HEK293 (cell line): Measurements from ENCODE around the gene IFT80.

Experiments
- GFI1B ChIP-seq: fragments of 450-650 bp; formaldehyde crosslinking; IDR thresholded peaks from 2 replicates; pipeline ENCODE4 v1.5.1; 2016; ENCODE audit warnings: missing biosample characterization, missing genetic modification characterization
- GLIS2 ChIP-seq: fragments of 450-650 bp; formaldehyde crosslinking; IDR thresholded peaks from 2 replicates; pipeline ENCODE4 v1.5.1; 2016; ENCODE audit warnings: missing biosample characterization, missing genetic modification characterization
- HOXC10 ChIP-seq: sonication (generic); formaldehyde crosslinking; IDR thresholded peaks from 2 replicates; pipeline ENCODE4 v1.8.1; 2023; ENCODE audit warnings: mild to moderate bottlenecking, missing genetic modification reagents
- HOXD13 ChIP-seq: sonication (generic); formaldehyde crosslinking; IDR thresholded peaks from 2 replicates; pipeline ENCODE4 v1.8.0; 2022; ENCODE audit warnings: missing genetic modification reagents, borderline replicate concordance
- IKZF3 ChIP-seq: fragments of 450-650 bp; IDR thresholded peaks from 2 replicates; pipeline ENCODE4 v1.5.0; 2018; ENCODE audit warnings: missing biosample characterization, mild to moderate bottlenecking, missing genetic modification characterization, moderate library complexity
- KLF7 ChIP-seq: fragments of 450-650 bp; formaldehyde crosslinking; IDR thresholded peaks from 2 replicates; pipeline ENCODE4 v1.5.1; 2016; ENCODE audit warnings: missing biosample characterization, missing genetic modification characterization, borderline replicate concordance
- MZF1 ChIP-seq: fragments of 450-650 bp; formaldehyde crosslinking; IDR thresholded peaks from 2 replicates; pipeline ENCODE4 v1.5.1; 2017; ENCODE audit warnings: missing biosample characterization, missing genetic modification characterization, borderline replicate concordance
- OVOL3 ChIP-seq: fragments of 450-650 bp; formaldehyde crosslinking; IDR thresholded peaks from 2 replicates; pipeline ENCODE4 v1.5.1; 2016; ENCODE audit warnings: missing biosample characterization, missing genetic modification characterization
- SP3 ChIP-seq: fragments of 450-650 bp; formaldehyde crosslinking; IDR thresholded peaks from 2 replicates; pipeline ENCODE4 v1.5.1; 2016; ENCODE audit warnings: missing biosample characterization, missing genetic modification characterization
- YY1 ChIP-seq: fragments of 450-650 bp; formaldehyde crosslinking; IDR thresholded peaks from 2 replicates; pipeline ENCODE4 v1.5.1; 2018; ENCODE audit warnings: missing biosample characterization, missing genetic modification characterization
- ZBTB48 ChIP-seq: fragments of 450-650 bp; formaldehyde crosslinking; IDR thresholded peaks from 2 replicates; pipeline ENCODE4 v1.5.1; 2016; ENCODE audit warnings: missing biosample characterization, missing genetic modification characterization
- ZIC2 ChIP-seq: fragments of 450-650 bp; formaldehyde crosslinking; IDR thresholded peaks from 2 replicates; pipeline ENCODE4 v1.5.1; 2016; ENCODE audit warnings: missing biosample characterization, missing genetic modification characterization
- ZNF121 ChIP-seq: fragments of 450-650 bp; formaldehyde crosslinking; IDR thresholded peaks from 2 replicates; pipeline ENCODE4 v1.5.1; 2016; ENCODE audit warnings: missing biosample characterization, missing genetic modification characterization
- ZNF169 ChIP-seq: fragments of 450-650 bp; formaldehyde crosslinking; IDR thresholded peaks from 2 replicates; pipeline ENCODE4 v1.5.1; 2016; ENCODE audit warnings: missing biosample characterization, missing genetic modification characterization
- ZNF211 ChIP-seq: fragments of 450-650 bp; formaldehyde crosslinking; IDR thresholded peaks from 2 replicates; pipeline ENCODE4 v1.5.1; 2016; ENCODE audit warnings: low read depth, missing biosample characterization, missing genetic modification characterization
- ZNF350 ChIP-seq: fragments of 450-650 bp; formaldehyde crosslinking; IDR thresholded peaks from 2 replicates; pipeline ENCODE4 v1.5.0; 2017; ENCODE audit warnings: missing biosample characterization, mild to moderate bottlenecking, missing genetic modification characterization
- ZNF354C ChIP-seq: fragments of 450-650 bp; formaldehyde crosslinking; IDR thresholded peaks from 2 replicates; pipeline ENCODE4 v1.5.1; 2016; ENCODE audit warnings: missing biosample characterization, missing genetic modification characterization, low read depth, borderline replicate concordance
- ZNF366 ChIP-seq: fragments of 450-650 bp; formaldehyde crosslinking; conservative IDR thresholded peaks from 2 replicates; pipeline ENCODE4 v1.5.1; 2016; ENCODE audit warnings: missing biosample characterization, missing genetic modification characterization
- ZNF423 ChIP-seq: fragments of 450-650 bp; formaldehyde crosslinking; IDR thresholded peaks from 2 replicates; pipeline ENCODE4 v1.5.1; 2016; ENCODE audit warnings: missing biosample characterization, missing genetic modification characterization
- ZNF426 ChIP-seq: fragments of 450-650 bp; formaldehyde crosslinking; IDR thresholded peaks from 2 replicates; pipeline ENCODE4 v1.5.1; 2017; ENCODE audit warnings: missing biosample characterization, missing genetic modification characterization, mild to moderate bottlenecking, inconsistent platforms, moderate library complexity
- ZNF530 ChIP-seq: fragments of 450-650 bp; formaldehyde crosslinking; IDR thresholded peaks from 2 replicates; pipeline ENCODE4 v1.5.1; 2016; ENCODE audit warnings: low read depth, missing biosample characterization, missing genetic modification characterization
- ZNF548 ChIP-seq: fragments of 450-650 bp; formaldehyde crosslinking; IDR thresholded peaks from 2 replicates; pipeline ENCODE4 v1.5.1; 2016; ENCODE audit warnings: missing biosample characterization, missing genetic modification characterization
- ZNF621 ChIP-seq: fragments of 450-650 bp; formaldehyde crosslinking; IDR thresholded peaks from 2 replicates; pipeline ENCODE4 v1.5.1; 2017; ENCODE audit warnings: missing biosample characterization, missing genetic modification characterization
- ZNF654 ChIP-seq: fragments of 450-650 bp; formaldehyde crosslinking; IDR thresholded peaks from 2 replicates; pipeline ENCODE4 v1.5.1; 2016; ENCODE audit warnings: low read depth, missing biosample characterization, missing genetic modification characterization
- ZNF791 ChIP-seq: fragments of 450-650 bp; formaldehyde crosslinking; IDR thresholded peaks from 2 replicates; pipeline ENCODE4 v1.5.1; 2016; ENCODE audit warnings: missing biosample characterization, missing genetic modification characterization
- ZNF792 ChIP-seq: fragments of 450-650 bp; formaldehyde crosslinking; IDR thresholded peaks from 2 replicates; pipeline ENCODE4 v1.5.1; 2016; ENCODE audit warnings: missing biosample characterization, missing genetic modification characterization
- ZNF830 ChIP-seq: fragments of 450-650 bp; IDR thresholded peaks from 2 replicates; pipeline ENCODE4 v1.5.0; 2018; ENCODE audit warnings: missing biosample characterization, missing genetic modification characterization, low read depth, mild to moderate bottlenecking, moderate library complexity
- ZNF843 ChIP-seq: fragments of 450-650 bp; formaldehyde crosslinking; IDR thresholded peaks from 2 replicates; pipeline ENCODE4 v1.5.1; 2016; ENCODE audit warnings: missing biosample characterization, missing genetic modification characterization
- ZXDB ChIP-seq: fragments of 450-650 bp; formaldehyde crosslinking; IDR thresholded peaks from 2 replicates; pipeline ENCODE4 v1.5.1; 2016; ENCODE audit warnings: missing biosample characterization, missing genetic modification characterization
- TF ChIP-seq, protein P1 (sequence below): fragments of 450-650 bp; formaldehyde crosslinking; IDR thresholded peaks from 2 replicates; pipeline ENCODE4 v1.5.1; 2016; ENCODE audit warnings: missing biosample characterization, missing genetic modification characterization
- TF ChIP-seq, protein P2 (sequence below): fragments of 450-650 bp; formaldehyde crosslinking; IDR thresholded peaks from 2 replicates; pipeline ENCODE4 v1.5.1; 2017; ENCODE audit warnings: missing biosample characterization, missing genetic modification characterization
- TF ChIP-seq, protein P3 (sequence below): sonication (generic); formaldehyde crosslinking; IDR thresholded peaks from 2 replicates; pipeline ENCODE4 v1.8.1; 2022; ENCODE audit warnings: mild to moderate bottlenecking, moderate library complexity, missing genetic modification reagents
- TF ChIP-seq, protein P4 (sequence below): fragments of 450-650 bp; formaldehyde crosslinking; IDR thresholded peaks from 2 replicates; pipeline ENCODE4 v1.5.1; 2016; ENCODE audit warnings: missing biosample characterization, missing genetic modification characterization
- TF ChIP-seq, protein P5 (sequence below): fragments of 450-650 bp; formaldehyde crosslinking; conservative IDR thresholded peaks from 2 replicates; pipeline ENCODE4 v1.5.1; 2016; ENCODE audit warnings: low read depth, missing biosample characterization, missing genetic modification characterization

Gene IFT80

DNA sequence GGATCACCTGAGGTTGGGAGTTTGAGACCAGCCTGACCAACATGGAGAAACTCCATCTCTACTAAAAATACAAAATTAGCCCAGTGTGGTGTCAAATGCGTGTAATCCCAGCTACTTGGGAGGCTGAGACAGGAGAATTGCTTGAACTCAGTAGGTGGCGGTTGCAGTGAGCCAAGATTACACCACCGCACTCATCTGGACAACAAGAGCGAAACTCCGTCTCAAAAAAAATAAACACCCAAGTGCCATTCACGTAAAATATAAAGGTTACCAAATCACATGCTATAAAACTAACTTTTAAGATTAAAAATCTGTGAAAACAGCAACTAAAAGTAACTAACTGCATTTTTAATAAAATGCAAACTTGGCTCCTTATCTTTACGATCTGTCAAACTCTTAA is 41.7 kb upstream of the IFT80 start (continued):
- TF ChIP-seq ZNF621: no peak
- no peak for TF ChIP-seq ZNF792
- TF ChIP-seq ZNF530: no peak
- no peak for TF ChIP-seq ZNF211
- TF ChIP-seq, protein P1, sequence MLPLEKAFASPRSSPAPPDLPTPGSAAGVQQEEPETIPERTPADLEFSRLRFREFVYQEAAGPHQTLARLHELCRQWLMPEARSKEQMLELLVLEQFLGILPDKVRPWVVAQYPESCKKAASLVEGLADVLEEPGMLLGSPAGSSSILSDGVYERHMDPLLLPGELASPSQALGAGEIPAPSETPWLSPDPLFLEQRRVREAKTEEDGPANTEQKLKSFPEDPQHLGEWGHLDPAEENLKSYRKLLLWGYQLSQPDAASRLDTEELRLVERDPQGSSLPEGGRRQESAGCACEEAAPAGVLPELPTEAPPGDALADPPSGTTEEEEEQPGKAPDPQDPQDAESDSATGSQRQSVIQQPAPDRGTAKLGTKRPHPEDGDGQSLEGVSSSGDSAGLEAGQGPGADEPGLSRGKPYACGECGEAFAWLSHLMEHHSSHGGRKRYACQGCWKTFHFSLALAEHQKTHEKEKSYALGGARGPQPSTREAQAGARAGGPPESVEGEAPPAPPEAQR (tag by site-specific recombination): no peak
- TF ChIP-seq ZNF654: no peak
- no peak for TF ChIP-seq HOXD13
- TF ChIP-seq, protein P2, sequence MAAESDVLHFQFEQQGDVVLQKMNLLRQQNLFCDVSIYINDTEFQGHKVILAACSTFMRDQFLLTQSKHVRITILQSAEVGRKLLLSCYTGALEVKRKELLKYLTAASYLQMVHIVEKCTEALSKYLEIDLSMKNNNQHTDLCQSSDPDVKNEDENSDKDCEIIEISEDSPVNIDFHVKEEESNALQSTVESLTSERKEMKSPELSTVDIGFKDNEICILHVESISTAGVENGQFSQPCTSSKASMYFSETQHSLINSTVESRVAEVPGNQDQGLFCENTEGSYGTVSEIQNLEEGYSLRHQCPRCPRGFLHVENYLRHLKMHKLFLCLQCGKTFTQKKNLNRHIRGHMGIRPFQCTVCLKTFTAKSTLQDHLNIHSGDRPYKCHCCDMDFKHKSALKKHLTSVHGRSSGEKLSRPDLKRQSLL (tag by site-specific recombination): peak; percentile 73; the same call in 1 of the 2 replicates
- TF ChIP-seq, protein P3, sequence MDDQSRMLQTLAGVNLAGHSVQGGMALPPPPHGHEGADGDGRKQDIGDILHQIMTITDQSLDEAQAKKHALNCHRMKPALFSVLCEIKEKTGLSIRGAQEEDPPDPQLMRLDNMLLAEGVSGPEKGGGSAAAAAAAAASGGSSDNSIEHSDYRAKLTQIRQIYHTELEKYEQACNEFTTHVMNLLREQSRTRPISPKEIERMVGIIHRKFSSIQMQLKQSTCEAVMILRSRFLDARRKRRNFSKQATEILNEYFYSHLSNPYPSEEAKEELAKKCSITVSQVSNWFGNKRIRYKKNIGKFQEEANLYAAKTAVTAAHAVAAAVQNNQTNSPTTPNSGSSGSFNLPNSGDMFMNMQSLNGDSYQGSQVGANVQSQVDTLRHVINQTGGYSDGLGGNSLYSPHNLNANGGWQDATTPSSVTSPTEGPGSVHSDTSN (CRISPR knock-in tag): no peak
- no peak for TF ChIP-seq ZNF830 (tag by site-specific recombination)
- TF ChIP-seq ZNF366 (tag by site-specific recombination): 0 out of 2 replicates have a peak, but pooled peaks have one; percentile 15
- TF ChIP-seq KLF7 (tag by site-specific recombination): no peak
- peak; percentile 49 for TF ChIP-seq GLIS2
- TF ChIP-seq, protein P4, sequence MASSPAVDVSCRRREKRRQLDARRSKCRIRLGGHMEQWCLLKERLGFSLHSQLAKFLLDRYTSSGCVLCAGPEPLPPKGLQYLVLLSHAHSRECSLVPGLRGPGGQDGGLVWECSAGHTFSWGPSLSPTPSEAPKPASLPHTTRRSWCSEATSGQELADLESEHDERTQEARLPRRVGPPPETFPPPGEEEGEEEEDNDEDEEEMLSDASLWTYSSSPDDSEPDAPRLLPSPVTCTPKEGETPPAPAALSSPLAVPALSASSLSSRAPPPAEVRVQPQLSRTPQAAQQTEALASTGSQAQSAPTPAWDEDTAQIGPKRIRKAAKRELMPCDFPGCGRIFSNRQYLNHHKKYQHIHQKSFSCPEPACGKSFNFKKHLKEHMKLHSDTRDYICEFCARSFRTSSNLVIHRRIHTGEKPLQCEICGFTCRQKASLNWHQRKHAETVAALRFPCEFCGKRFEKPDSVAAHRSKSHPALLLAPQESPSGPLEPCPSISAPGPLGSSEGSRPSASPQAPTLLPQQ (tag by site-specific recombination): no peak
- no peak for TF ChIP-seq ZNF548 (tag by site-specific recombination)
- TF ChIP-seq ZNF843: peak; percentile 91
- TF ChIP-seq MZF1: no peak
- peak; percentile 82 for TF ChIP-seq ZXDB (tag by site-specific recombination)
- no peak for TF ChIP-seq ZBTB48
- TF ChIP-seq ZNF426 (tag by site-specific recombination): no peak
- TF ChIP-seq ZNF121 (tag by site-specific recombination): peak; percentile 58; the same call in 1 of the 2 replicates
- peak; percentile 89 for TF ChIP-seq OVOL3 (tag by site-specific recombination)
- no peak for TF ChIP-seq ZNF791 (tag by site-specific recombination)
- TF ChIP-seq ZNF350 (tag by site-specific recombination): no peak
- peak; percentile 70 for TF ChIP-seq GFI1B
- no peak for TF ChIP-seq SP3 (tag by site-specific recombination)
- TF ChIP-seq, protein P5, sequence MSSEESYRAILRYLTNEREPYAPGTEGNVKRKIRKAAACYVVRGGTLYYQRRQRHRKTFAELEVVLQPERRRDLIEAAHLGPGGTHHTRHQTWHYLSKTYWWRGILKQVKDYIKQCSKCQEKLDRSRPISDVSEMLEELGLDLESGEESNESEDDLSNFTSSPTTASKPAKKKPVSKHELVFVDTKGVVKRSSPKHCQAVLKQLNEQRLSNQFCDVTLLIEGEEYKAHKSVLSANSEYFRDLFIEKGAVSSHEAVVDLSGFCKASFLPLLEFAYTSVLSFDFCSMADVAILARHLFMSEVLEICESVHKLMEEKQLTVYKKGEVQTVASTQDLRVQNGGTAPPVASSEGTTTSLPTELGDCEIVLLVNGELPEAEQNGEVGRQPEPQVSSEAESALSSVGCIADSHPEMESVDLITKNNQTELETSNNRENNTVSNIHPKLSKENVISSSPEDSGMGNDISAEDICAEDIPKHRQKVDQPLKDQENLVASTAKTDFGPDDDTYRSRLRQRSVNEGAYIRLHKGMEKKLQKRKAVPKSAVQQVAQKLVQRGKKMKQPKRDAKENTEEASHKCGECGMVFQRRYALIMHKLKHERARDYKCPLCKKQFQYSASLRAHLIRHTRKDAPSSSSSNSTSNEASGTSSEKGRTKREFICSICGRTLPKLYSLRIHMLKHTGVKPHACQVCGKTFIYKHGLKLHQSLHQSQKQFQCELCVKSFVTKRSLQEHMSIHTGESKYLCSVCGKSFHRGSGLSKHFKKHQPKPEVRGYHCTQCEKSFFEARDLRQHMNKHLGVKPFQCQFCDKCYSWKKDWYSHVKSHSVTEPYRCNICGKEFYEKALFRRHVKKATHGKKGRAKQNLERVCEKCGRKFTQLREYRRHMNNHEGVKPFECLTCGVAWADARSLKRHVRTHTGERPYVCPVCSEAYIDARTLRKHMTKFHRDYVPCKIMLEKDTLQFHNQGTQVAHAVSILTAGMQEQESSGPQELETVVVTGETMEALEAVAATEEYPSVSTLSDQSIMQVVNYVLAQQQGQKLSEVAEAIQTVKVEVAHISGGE: no peak
- TF ChIP-seq ZNF354C (tag by site-specific recombination): no peak
- TF ChIP-seq ZNF169: no peak
- TF ChIP-seq IKZF3 (tag by site-specific recombination): peak; percentile 76
- TF ChIP-seq ZNF423 (tag by site-specific recombination): no peak
- no peak for TF ChIP-seq HOXC10 (CRISPR knock-in tag)
- no peak for TF ChIP-seq YY1 (tag by site-specific recombination)
- TF ChIP-seq ZIC2 (tag by site-specific recombination): peak; percentile 62
